Testis (tissue), 2 donors: ENCODE measurements around the gene RAB17.

Experiments
- POLR2A ChIP-seq: fragments of 450-650 bp; IDR thresholded peaks from one replicate; pipeline ENCODE4 v1.6.1; 2017; ENCODE audit warnings: antibody characterized with exemption, mild to moderate bottlenecking, moderate library complexity
- TF ChIP-seq, protein P1 (sequence below), 3 experiments: fragments of 450-650 bp in 2 of 3; fragments of 200-600 bp in 1 of 3; sonication (generic) in 1 of 3; IDR thresholded peaks; one replicate each; pipeline ENCODE4 v1.5.1; 2016 to 2019; ENCODE audit warnings: antibody characterized with exemption in 3 of 3, mild to moderate bottlenecking in 2 of 3, moderate library complexity in 1 of 3

DNA sequence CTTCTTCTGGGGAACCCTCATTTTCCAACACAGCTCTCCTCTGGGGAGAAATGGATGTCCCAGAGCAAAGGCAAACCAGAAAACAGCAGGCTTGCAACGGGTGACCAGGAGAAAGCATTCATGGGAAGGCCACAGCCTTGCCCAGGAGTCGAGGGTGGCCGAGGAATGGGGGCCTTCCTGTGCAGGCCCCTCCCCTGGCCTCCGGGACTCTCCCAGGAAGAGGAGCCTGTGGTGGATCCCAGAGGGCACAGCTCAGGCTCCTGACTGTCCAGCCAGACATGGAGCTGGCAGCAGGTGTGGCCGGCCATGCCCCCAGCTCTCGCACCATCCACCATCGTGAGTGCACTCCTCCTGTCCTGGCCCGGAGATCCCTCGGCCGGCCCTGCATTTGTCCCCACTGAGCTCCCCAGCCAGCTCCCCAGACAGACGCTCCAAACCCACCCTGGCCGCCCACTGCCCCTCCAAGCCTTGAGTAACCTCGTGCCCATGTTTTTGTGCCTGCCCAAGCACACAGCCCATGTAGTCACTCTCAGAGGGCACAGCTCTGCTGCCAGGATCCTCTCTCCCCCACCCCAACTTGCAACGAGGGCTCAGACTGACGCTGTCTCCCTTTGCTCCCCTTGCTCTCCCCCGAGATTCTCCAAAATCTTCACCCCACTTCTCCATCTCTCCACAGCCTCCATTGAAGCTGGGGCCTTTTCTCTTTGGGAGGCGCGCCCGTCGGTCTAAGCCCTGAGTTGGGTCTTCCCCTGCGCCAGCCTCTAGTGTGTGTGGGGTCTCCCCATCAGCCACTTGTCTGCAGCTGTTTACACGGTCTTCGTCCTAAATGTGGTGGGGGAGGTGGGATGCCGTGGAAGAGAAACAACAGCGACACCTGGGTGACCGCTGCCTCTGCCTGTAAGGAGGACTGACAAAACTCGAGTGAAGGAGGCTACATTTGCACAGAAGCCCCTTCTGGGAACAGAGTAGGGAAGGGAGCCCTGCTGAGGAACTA lies 14.4 kb downstream of the RAB17 start:
- TF ChIP-seq, protein P1, sequence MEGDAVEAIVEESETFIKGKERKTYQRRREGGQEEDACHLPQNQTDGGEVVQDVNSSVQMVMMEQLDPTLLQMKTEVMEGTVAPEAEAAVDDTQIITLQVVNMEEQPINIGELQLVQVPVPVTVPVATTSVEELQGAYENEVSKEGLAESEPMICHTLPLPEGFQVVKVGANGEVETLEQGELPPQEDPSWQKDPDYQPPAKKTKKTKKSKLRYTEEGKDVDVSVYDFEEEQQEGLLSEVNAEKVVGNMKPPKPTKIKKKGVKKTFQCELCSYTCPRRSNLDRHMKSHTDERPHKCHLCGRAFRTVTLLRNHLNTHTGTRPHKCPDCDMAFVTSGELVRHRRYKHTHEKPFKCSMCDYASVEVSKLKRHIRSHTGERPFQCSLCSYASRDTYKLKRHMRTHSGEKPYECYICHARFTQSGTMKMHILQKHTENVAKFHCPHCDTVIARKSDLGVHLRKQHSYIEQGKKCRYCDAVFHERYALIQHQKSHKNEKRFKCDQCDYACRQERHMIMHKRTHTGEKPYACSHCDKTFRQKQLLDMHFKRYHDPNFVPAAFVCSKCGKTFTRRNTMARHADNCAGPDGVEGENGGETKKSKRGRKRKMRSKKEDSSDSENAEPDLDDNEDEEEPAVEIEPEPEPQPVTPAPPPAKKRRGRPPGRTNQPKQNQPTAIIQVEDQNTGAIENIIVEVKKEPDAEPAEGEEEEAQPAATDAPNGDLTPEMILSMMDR (IDR thresholded peaks at IDR 0.05), result no peak
- TF ChIP-seq POLR2A, result no peak
